HepG2 (cell line): ENCODE measurements around the gene IKZF3. TPM values are rescaled to one million over a fixed set of nuclear protein-coding genes. Genes with fewer than 3 reads are reported as not detected.
A peak's percentile ranks its signal among the peaks of the same experiment; 100 is the strongest.

ENCODE experiments used
- FOXA3 ChIP-seq: IDR thresholded peaks from 2 replicates; pipeline ENCODE4 v1.6.1; 2016; ENCODE audit warnings: missing genetic modification reagents, missing compliant biosample characterization
- FOXM1 ChIP-seq: sonication (generic); formaldehyde crosslinking; IDR thresholded peaks from 2 replicates; pipeline ENCODE4 v1.5.0; 2020; ENCODE audit warnings: missing genetic modification reagents
- KMT2B ChIP-seq: IDR thresholded peaks from 2 replicates; pipeline ENCODE4 v1.6.1; 2016; ENCODE audit warnings: missing genetic modification reagents, missing compliant biosample characterization
- LRRFIP1 ChIP-seq: sonication (generic); formaldehyde crosslinking; conservative IDR thresholded peaks from 2 replicates; pipeline ENCODE4 v1.4.0; 2020; ENCODE audit warnings: missing genetic modification reagents
- REPIN1 ChIP-seq: sonication (generic); formaldehyde crosslinking; IDR thresholded peaks from 2 replicates; pipeline ENCODE4 v1.8.0; 2022; ENCODE audit warnings: missing genetic modification reagents, low read depth, mild to moderate bottlenecking, borderline replicate concordance
- RFXAP ChIP-seq: sonication (generic); formaldehyde crosslinking; IDR thresholded peaks from 2 replicates; pipeline ENCODE4 v1.4.0; 2020; ENCODE audit warnings: missing genetic modification reagents, borderline replicate concordance
- THAP7 ChIP-seq: sonication (generic); formaldehyde crosslinking; IDR thresholded peaks from 2 replicates; pipeline ENCODE4 v1.8.1; 2023; ENCODE audit warnings: mild to moderate bottlenecking, missing genetic modification reagents
- TRAFD1 ChIP-seq: sonication (generic); formaldehyde crosslinking; IDR thresholded peaks from 2 replicates; pipeline ENCODE4 v1.5.1; 2020; ENCODE audit warnings: missing genetic modification reagents, mild to moderate bottlenecking, borderline replicate concordance
- ZFP37 ChIP-seq: sonication (generic); formaldehyde crosslinking; IDR thresholded peaks from 2 replicates; pipeline ENCODE4 v1.4.0; 2020; ENCODE audit warnings: missing genetic modification reagents, borderline replicate concordance
- ZNF432 ChIP-seq: sonication (generic); formaldehyde crosslinking; IDR thresholded peaks from 2 replicates; pipeline ENCODE4 v1.5.0; 2020; ENCODE audit warnings: missing genetic modification reagents, mild to moderate bottlenecking, borderline replicate concordance
- ZNF451 ChIP-seq: sonication (generic); formaldehyde crosslinking; IDR thresholded peaks from 2 replicates; pipeline ENCODE4 v1.5.0; 2020; ENCODE audit warnings: mild to moderate bottlenecking, missing genetic modification reagents
- ZNF749 ChIP-seq: sonication (generic); formaldehyde crosslinking; IDR thresholded peaks from 2 replicates; pipeline ENCODE4 v1.8.0; 2022; ENCODE audit warnings: mild to moderate bottlenecking, missing genetic modification reagents, moderate library complexity, borderline replicate concordance
- ZNF75D ChIP-seq: sonication (generic); formaldehyde crosslinking; IDR thresholded peaks from 2 replicates; pipeline ENCODE4 v1.8.1; 2023; ENCODE audit warnings: missing genetic modification reagents, mild to moderate bottlenecking, borderline replicate concordance
- ZNF780A ChIP-seq: sonication (generic); formaldehyde crosslinking; IDR thresholded peaks from 2 replicates; pipeline ENCODE4 v1.8.0; 2022; ENCODE audit warnings: mild to moderate bottlenecking, missing genetic modification reagents, moderate library complexity
- polyA plus RNA-seq, 8 experiments: library from polyadenylated mRNA; depleted of rRNA in 3 of 8; stranded (reverse) in 7 of 8; unstranded in 1 of 8; fragments of >200 nt; fragmentation: Illumina TruSeq in 4 of 8; extraction: Trizol in 4 of 8; gene quantifications; 2 replicates each; pipeline versions ENCODE4 v1.2.1 to v1.2.3, GENCODE V29; 2011 to 2016; ENCODE audit warnings: low read depth in 4 of 8, missing spikeins in 1 of 8, mixed read lengths in 1 of 8; ENCODE audit not compliant: insufficient read depth in 1 of 8
- total RNA-seq, 5 experiments: library from RNA; depleted of rRNA; stranded (reverse); fragments of >200 nt; fragmentation: Illumina TruSeq; extraction: Trizol; gene quantifications; 2 replicates each; pipeline ENCODE4 v1.2.3, GENCODE V29; 2016; ENCODE audit warnings: low read depth in 1 of 5
- TF ChIP-seq, protein P1 (sequence below): sonication (generic); formaldehyde crosslinking; IDR thresholded peaks from 2 replicates; pipeline ENCODE4 v1.5.1; 2020; ENCODE audit warnings: missing genetic modification reagents, mild to moderate bottlenecking, borderline replicate concordance
- TF ChIP-seq, protein P2 (sequence below): conservative IDR thresholded peaks from 2 replicates; pipeline ENCODE4 v1.6.1; 2018; ENCODE audit warnings: missing genetic modification reagents
- TF ChIP-seq, protein P3 (sequence below): sonication (generic); formaldehyde crosslinking; IDR thresholded peaks from 2 replicates; pipeline ENCODE4 v1.5.1; 2020; ENCODE audit warnings: missing genetic modification reagents, mild to moderate bottlenecking, borderline replicate concordance

Gene IKZF3
- total and polyA plus RNA-seq, 2 of the 13 experiments (the other 11 are each of a cell fraction or from before 2014, with no cell fraction given), result not detected

DNA sequence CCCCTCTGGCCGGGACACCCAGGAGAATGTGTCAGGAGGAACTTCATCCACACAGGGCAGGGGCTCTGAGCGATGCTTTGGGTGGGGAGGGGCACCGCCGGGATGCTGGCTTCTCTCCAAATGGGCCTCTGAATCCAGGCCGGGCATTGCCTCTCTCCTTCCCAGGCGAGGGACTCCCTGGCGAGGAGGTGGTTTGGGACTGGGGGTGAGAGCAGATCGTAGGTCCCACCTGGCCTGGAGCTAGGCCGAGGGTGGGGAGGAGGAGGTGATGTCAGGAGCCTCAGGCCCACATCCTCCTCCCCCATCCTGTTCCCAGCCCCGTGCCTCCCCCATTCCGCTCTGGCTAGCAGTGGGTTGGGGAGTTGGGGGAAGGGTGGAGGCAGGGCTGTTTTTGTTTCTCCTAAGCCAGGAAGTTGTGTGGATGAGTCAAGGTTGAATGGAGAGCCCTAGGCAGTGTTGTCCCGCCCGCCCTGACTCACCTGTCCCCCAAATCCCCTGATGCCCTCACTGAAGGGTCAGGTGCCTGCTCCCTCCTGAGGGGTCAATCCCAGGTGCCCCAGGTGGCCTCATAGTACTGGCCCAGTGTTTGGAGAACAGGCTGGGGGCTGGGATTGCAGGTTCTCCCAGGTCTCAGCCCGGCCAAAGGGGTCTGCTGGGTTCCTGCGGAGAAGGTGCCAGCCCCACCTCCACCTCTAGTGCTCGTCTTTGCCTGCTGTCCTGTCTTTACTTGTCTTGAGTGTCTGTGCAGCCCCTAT lies 123.6 kb downstream of the IKZF3 start (continued):
- TF ChIP-seq RFXAP (CRISPR knock-in tag) (no peak), ZNF749 (CRISPR knock-in tag) (no peak), ZNF75D (no peak), FOXA3 (CRISPR knock-in tag) (peak; percentile 65; the same call in 1 of the 2 replicates), REPIN1 (CRISPR knock-in tag) (no peak), LRRFIP1 (CRISPR knock-in tag) (no peak), KMT2B (no peak), FOXM1 (no peak), THAP7 (CRISPR knock-in tag) (no peak), ZNF432 (CRISPR knock-in tag) (no peak), ZFP37 (CRISPR knock-in tag) (no peak), TRAFD1 (CRISPR knock-in tag) (no peak; the same call in 1 of the 2 replicates), ZNF451 (no peak; the same call in 1 of the 2 replicates), ZNF780A (CRISPR knock-in tag) (no peak; the same call in 1 of the 2 replicates)
- TF ChIP-seq, protein P1, sequence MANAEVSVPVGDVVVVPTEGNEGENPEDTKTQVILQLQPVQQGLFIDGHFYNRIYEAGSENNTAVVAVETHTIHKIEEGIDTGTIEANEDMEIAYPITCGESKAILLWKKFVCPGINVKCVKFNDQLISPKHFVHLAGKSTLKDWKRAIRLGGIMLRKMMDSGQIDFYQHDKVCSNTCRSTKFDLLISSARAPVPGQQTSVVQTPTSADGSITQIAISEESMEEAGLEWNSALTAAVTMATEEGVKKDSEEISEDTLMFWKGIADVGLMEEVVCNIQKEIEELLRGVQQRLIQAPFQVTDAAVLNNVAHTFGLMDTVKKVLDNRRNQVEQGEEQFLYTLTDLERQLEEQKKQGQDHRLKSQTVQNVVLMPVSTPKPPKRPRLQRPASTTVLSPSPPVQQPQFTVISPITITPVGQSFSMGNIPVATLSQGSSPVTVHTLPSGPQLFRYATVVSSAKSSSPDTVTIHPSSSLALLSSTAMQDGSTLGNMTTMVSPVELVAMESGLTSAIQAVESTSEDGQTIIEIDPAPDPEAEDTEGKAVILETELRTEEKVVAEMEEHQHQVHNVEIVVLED (CRISPR knock-in tag), result no peak
- TF ChIP-seq, protein P2, sequence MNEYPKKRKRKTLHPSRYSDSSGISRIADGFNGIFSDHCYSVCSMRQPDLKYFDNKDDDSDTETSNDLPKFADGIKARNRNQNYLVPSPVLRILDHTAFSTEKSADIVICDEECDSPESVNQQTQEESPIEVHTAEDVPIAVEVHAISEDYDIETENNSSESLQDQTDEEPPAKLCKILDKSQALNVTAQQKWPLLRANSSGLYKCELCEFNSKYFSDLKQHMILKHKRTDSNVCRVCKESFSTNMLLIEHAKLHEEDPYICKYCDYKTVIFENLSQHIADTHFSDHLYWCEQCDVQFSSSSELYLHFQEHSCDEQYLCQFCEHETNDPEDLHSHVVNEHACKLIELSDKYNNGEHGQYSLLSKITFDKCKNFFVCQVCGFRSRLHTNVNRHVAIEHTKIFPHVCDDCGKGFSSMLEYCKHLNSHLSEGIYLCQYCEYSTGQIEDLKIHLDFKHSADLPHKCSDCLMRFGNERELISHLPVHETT (CRISPR knock-in tag), result no peak; the same call in none of the 2 replicates
- TF ChIP-seq, protein P3, sequence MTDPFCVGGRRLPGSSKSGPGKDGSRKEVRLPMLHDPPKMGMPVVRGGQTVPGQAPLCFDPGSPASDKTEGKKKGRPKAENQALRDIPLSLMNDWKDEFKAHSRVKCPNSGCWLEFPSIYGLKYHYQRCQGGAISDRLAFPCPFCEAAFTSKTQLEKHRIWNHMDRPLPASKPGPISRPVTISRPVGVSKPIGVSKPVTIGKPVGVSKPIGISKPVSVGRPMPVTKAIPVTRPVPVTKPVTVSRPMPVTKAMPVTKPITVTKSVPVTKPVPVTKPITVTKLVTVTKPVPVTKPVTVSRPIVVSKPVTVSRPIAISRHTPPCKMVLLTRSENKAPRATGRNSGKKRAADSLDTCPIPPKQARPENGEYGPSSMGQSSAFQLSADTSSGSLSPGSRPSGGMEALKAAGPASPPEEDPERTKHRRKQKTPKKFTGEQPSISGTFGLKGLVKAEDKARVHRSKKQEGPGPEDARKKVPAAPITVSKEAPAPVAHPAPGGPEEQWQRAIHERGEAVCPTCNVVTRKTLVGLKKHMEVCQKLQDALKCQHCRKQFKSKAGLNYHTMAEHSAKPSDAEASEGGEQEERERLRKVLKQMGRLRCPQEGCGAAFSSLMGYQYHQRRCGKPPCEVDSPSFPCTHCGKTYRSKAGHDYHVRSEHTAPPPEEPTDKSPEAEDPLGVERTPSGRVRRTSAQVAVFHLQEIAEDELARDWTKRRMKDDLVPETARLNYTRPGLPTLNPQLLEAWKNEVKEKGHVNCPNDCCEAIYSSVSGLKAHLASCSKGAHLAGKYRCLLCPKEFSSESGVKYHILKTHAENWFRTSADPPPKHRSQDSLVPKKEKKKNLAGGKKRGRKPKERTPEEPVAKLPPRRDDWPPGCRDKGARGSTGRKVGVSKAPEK, result peak; percentile 66
